T-cell (primary cell): ENCODE measurements around the gene RUNX1. TPM values are rescaled to one million over a fixed set of nuclear protein-coding genes. Genes with fewer than 3 reads are reported as not detected.
A peak's percentile ranks its signal among the peaks of the same experiment; 100 is the strongest.

Experiments
- ATAC-seq, 4 experiments: fragments of 200-7000 bp in 3 of 4; fragments of 150-1000 bp in 1 of 4; cut with Tn5 transposase; replicated peaks in 1 of 4; 1 replicate in 3 of 4; 2 replicates in 1 of 4; pipeline ENCODE4 v1.10.0; 2021; ENCODE audit warnings: moderate library complexity in 3 of 4, mild to moderate bottlenecking in 2 of 4, moderate number of reproducible peaks in 1 of 4
- CTCF ChIA-PET, 2 donors: fragments of 300-600 bp; sonication (Branson Sonifier 250); formaldehyde crosslinking; loops; one replicate each; lab custom pipeline; 2022; ENCODE audit warnings: antibody characterized with exemption in 2 of 2; lab: Charles Lee
- POLR2A ChIA-PET, 2 donors: fragments of 300-600 bp; sonication (Branson Sonifier 250); formaldehyde crosslinking; loops; one replicate each; lab custom pipeline; 2022; ENCODE audit warnings: antibody characterized with exemption in 2 of 2; lab: Charles Lee
- DNase-seq, 35 experiments: peaks; one replicate each; pipeline versions ENCODE4 v3.0.0 to v3.0.0-alpha.2; 2013 to 2023
- H3K27ac ChIP-seq: one replicate; pipeline ENCODE4 v1.5.1; 2013; ENCODE audit warnings: low read length
- H3K27me3 ChIP-seq, 2 experiments: replicated peaks in 1 of 2; 1 replicate in 1 of 2; 2 replicates in 1 of 2; pipeline versions ENCODE4 v1.6.1 to v1.7.0; 2013; ENCODE audit warnings: low read length in 1 of 2, mixed read lengths in 1 of 2; ENCODE audit not compliant: control insufficient read depth in 2 of 2, insufficient read depth in 2 of 2; ENCODE audit errors: extremely low read depth in 1 of 2
- H3K36me3 ChIP-seq, 2 donors: 1 replicate in 1 of 2; 2 replicates in 1 of 2; pipeline versions ENCODE4 v1.6.1 to v1.7.0; 2013; ENCODE audit warnings: low read length in 1 of 2; ENCODE audit not compliant: control insufficient read depth in 2 of 2, insufficient read depth in 1 of 2; ENCODE audit errors: extremely low read depth in 1 of 2
- H3K4me1 ChIP-seq, 2 experiments: 1 replicate in 1 of 2; 2 replicates in 1 of 2; pipeline versions ENCODE4 v1.6.1 to v1.7.0; 2013; ENCODE audit warnings: low read length in 2 of 2, mixed read lengths in 1 of 2; ENCODE audit not compliant: insufficient read depth in 2 of 2, control insufficient read depth in 1 of 2; ENCODE audit errors: extremely low read depth in 1 of 2
- H3K4me3 ChIP-seq, 2 donors: 1 replicate in 1 of 2; 2 replicates in 1 of 2; pipeline versions ENCODE4 v1.5.1 to v1.7.0; 2013; ENCODE audit warnings: mild to moderate bottlenecking in 2 of 2, low read length in 1 of 2, moderate library complexity in 1 of 2; ENCODE audit not compliant: control insufficient read depth in 1 of 2; ENCODE audit errors: extremely low read depth in 1 of 2
- H3K9me3 ChIP-seq: 2 replicates; pipeline ENCODE4 v1.7.0; 2013
- H3K27ac Mint-ChIP-seq, 2 donors: one replicate each; pipeline ENCODE4 v1.8.0; 2020 to 2021; ENCODE audit warnings: mild to moderate bottlenecking in 2 of 2, mixed read lengths in 2 of 2
- H3K27me3 Mint-ChIP-seq, 2 donors: one replicate each; pipeline ENCODE4 v1.8.0; 2021 to 2022; ENCODE audit warnings: mixed read lengths in 2 of 2
- H3K36me3 Mint-ChIP-seq: one replicate; pipeline ENCODE4 v1.8.0; 2021; ENCODE audit warnings: mixed read lengths
- H3K4me1 Mint-ChIP-seq, 3 donors: one replicate each; pipeline ENCODE4 v1.8.0; 2020 to 2022; ENCODE audit warnings: mixed read lengths in 3 of 3, mild to moderate bottlenecking in 1 of 3
- H3K4me3 Mint-ChIP-seq, 3 donors: one replicate each; pipeline ENCODE4 v1.8.0; 2020 to 2022; ENCODE audit warnings: mild to moderate bottlenecking in 3 of 3, mixed read lengths in 3 of 3, moderate library complexity in 3 of 3
- H3K9me3 Mint-ChIP-seq, 3 donors: one replicate each; pipeline ENCODE4 v1.8.0; 2020 to 2022; ENCODE audit warnings: mixed read lengths in 3 of 3
- WGBS: methylation state at CpG from one replicate; pipeline ENCODE4 v1.1.5; 2013; ENCODE audit warnings: missing lambda C conversion rate; ENCODE audit not compliant: insufficient coverage; 5-methylcytosine and 5-hydroxymethylcytosine counted together
- total RNA-seq, 35 experiments: library from RNA in 6 of 35; stranded (reverse) in 6 of 35; fragments of 120-200 nt in 1 of 35; gene quantifications; one replicate each; pipeline versions ENCODE4 v1.2.1 to v1.2.4 and lab custom pipeline; 2013 to 2026

RUNX1 gene
- total RNA-seq, 5 donors from 2014 or later (not counting 1 experiment from before 2014, with no cell fraction given), result 87.0 to 117 (median 104) TPM

DNA sequence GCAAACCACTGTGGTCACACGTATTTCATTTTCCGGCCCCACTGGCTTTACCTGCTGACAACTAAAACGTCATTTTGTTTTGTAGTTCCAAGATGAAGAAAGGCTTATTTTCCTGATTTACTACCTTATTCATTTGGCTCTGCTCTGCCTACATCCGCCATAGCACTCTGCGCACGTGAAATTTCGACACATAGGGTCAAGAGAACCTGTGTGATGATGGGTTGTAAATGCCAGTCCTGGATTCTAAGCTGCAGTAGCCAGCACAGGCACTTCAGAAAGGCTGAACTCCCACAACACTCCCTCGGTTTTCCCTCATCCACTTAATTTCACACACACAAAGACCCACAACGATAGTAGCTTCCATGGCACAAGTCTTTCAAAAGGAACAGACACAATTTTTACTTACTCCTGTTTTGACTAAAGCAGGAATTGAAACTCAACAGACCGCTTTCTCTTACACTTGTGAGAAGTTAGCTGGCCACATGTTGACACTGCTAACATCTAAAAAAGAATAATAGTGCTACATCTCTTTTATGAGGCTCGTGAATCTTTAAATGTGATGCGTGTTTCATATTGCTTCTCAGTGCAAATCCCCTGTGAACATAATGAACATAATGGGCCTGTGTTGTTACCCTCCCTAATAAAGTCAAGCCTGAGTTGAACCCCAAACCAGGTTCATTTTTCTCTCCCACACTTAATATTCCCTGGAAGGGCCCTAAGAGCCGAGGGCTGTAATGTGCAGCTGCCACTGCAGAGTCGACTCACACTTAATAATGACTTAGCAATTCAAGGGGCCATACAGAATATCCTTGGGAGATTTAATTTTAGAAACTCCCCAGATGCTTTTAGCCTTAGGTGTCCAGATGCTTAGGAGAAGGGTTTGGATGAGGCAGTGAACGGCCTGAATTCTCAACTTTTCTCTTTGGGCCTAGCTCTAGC, 1.5 kb upstream of the RUNX1 start:
- Histone ChIP-seq H3K9me3 (no peaks in the 10 kb centered on the region), H3K27ac (peak overlapping the region; percentile 86), H3K36me3 (no peaks in the 10 kb centered on the region), H3K4me3 (no peak overlapping the region), H3K27me3 (no peaks in the 10 kb centered on the region), H3K4me1 (peaks cover 28 to 52% of the 10 kb centered on the region in 2 experiments)
- ATAC-seq (no peak), DNase-seq (peak in 1 of 35 experiments; percentile 34)
- Mint-ChIP-seq H3K27ac (peak overlapping the region; percentile 97 to 98), H3K4me3 (peak overlapping the region; percentile 47 to 99 (median 88)), H3K36me3 (peaks cover 5% of the 10 kb centered on the region), H3K9me3 (no peaks in the 10 kb centered on the region), H3K27me3 (no peaks in the 10 kb centered on the region), H3K4me1 (peaks cover 59 to 65% (median 63%) of the 10 kb centered on the region in 3 donors)
- WGBS, result no CpG with 5 or more reads among the region's 15 CpGs
- ChIA-PET CTCF (interaction anchor here (0.9 to 1.9 kb wide), 15 partner anchors 9 to 350 kb away, joined by 3 to 8 read pairs (median 4); no protein-coding TSS in a partner anchor), POLR2A (interaction anchor here in 1 of 2 donors (0.6 kb wide), 1 partner anchor 1022 kb away, joined by 3 read pairs; no protein-coding TSS in a partner anchor)

GRCh38 chr21:35048183-35048601, 910 bp downstream of the RUNX1 start:
- ATAC-seq (peak in 3 of 4 experiments; percentile 6 to 10 (median 9)), DNase-seq (peak in 8 of 35 experiments; percentile 20 to 58 (median 36))
- peaks cover 80 to 84% (median 81%) of the 10 kb centered on the region in 3 donors for H3K4me1 Mint-ChIP-seq
- H3K27me3 Mint-ChIP-seq, result no peaks in the 10 kb centered on the region
- Histone ChIP-seq H3K9me3 (no peaks in the 10 kb centered on the region), H3K4me1 (peaks cover 49 to 71% of the 10 kb centered on the region in 2 experiments), H3K4me3 (peak overlapping the region; percentile 86 to 91), H3K27ac (peak overlapping the region; percentile 86), H3K27me3 (no peaks in the 10 kb centered on the region), H3K36me3 (peaks cover 0 to 2% of the 10 kb centered on the region in 2 donors)
- ChIA-PET POLR2A (interaction anchor here in 1 of 2 donors (0.5 to 2.4 kb wide), 8 partner anchors 17 to 1686 kb away, joined by 3 to 9 read pairs (median 5); no protein-coding TSS in a partner anchor), CTCF (interaction anchor here (0.6 to 1.9 kb wide), 7 partner anchors 19 to 389 kb away, joined by 3 to 9 read pairs (median 4); no protein-coding TSS in a partner anchor)
- H3K27ac Mint-ChIP-seq, result peak overlapping the region; percentile 97 to 98
- H3K9me3 Mint-ChIP-seq, result no peaks in the 10 kb centered on the region
- peak overlapping the region; percentile 88 to 99 (median 97) for H3K4me3 Mint-ChIP-seq
- peaks cover 22% of the 10 kb centered on the region for H3K36me3 Mint-ChIP-seq
- 4% methylated on average over 5 of the region's 6 CpGs for WGBS

GRCh38 chr21:35046880-35047229, 2.2 kb downstream of the RUNX1 start:
- H3K27me3 Mint-ChIP-seq, result no peaks in the 10 kb centered on the region
- Histone ChIP-seq H3K27ac (peak overlapping the region; percentile 86), H3K36me3 (peaks cover 0 to 2% of the 10 kb centered on the region in 2 donors), H3K4me3 (peak overlapping the region; percentile 86 to 91), H3K9me3 (no peaks in the 10 kb centered on the region), H3K4me1 (peaks cover 58 to 72% of the 10 kb centered on the region in 2 experiments), H3K27me3 (no peaks in the 10 kb centered on the region)
- WGBS, result 0% methylated on average over 7 of the region's 8 CpGs
- ATAC-seq (no peak), DNase-seq (no peak)
- H3K36me3 Mint-ChIP-seq, result peaks cover 32% of the 10 kb centered on the region
- ChIA-PET POLR2A (interaction anchor here (0.6 to 2.4 kb wide), 11 partner anchors 8 to 791 kb away, joined by 3 to 7 read pairs (median 3); no protein-coding TSS in a partner anchor), CTCF (interaction anchor here (0.6 to 1.8 kb wide), 10 partner anchors 18 to 151 kb away, joined by 3 to 9 read pairs (median 4); no protein-coding TSS in a partner anchor)
- H3K9me3 Mint-ChIP-seq, result no peaks in the 10 kb centered on the region
- peak overlapping the region; percentile 88 to 99 (median 97) for H3K4me3 Mint-ChIP-seq
- H3K27ac Mint-ChIP-seq, result peak overlapping the region; percentile 97 to 98
- H3K4me1 Mint-ChIP-seq, result peaks cover 80 to 88% (median 82%) of the 10 kb centered on the region in 3 donors

GRCh38 chr21:35046263-35046624, 2.9 kb downstream of the RUNX1 start:
- POLR2A ChIA-PET, result interaction anchor here in 1 of 2 donors (0.6 to 2.4 kb wide), 5 partner anchors 15 to 1287 kb away, joined by 3 to 7 read pairs (median 3); no protein-coding TSS in a partner anchor
- Mint-ChIP-seq H3K4me1 (peaks cover 80 to 91% (median 82%) of the 10 kb centered on the region in 3 donors), H3K27me3 (no peaks in the 10 kb centered on the region), H3K27ac (peak overlapping the region; percentile 97 to 98), H3K36me3 (peaks cover 32% of the 10 kb centered on the region), H3K4me3 (peak overlapping the region; percentile 88 to 99 (median 97)), H3K9me3 (no peaks in the 10 kb centered on the region)
- H3K27ac ChIP-seq, result peak overlapping the region; percentile 86
- no peaks in the 10 kb centered on the region for H3K27me3 ChIP-seq
- CTCF ChIA-PET, result interaction anchor here in 1 of 2 donors (0.8 to 1.6 kb wide), 4 partner anchors 26 to 113 kb away, joined by 3 to 7 read pairs (median 4); no protein-coding TSS in a partner anchor
- no peak for ATAC-seq
- H3K36me3 ChIP-seq, result peaks cover 0 to 2% of the 10 kb centered on the region in 2 donors
- H3K4me3 ChIP-seq, result peak overlapping the region; percentile 86 to 91
- H3K4me1 ChIP-seq, result peaks cover 60 to 70% of the 10 kb centered on the region in 2 experiments
- 12% methylated on average over 6 of the region's 6 CpGs for WGBS
- peak in 1 of 35 experiments; percentile 31 for DNase-seq
- no peaks in the 10 kb centered on the region for H3K9me3 ChIP-seq

DNA sequence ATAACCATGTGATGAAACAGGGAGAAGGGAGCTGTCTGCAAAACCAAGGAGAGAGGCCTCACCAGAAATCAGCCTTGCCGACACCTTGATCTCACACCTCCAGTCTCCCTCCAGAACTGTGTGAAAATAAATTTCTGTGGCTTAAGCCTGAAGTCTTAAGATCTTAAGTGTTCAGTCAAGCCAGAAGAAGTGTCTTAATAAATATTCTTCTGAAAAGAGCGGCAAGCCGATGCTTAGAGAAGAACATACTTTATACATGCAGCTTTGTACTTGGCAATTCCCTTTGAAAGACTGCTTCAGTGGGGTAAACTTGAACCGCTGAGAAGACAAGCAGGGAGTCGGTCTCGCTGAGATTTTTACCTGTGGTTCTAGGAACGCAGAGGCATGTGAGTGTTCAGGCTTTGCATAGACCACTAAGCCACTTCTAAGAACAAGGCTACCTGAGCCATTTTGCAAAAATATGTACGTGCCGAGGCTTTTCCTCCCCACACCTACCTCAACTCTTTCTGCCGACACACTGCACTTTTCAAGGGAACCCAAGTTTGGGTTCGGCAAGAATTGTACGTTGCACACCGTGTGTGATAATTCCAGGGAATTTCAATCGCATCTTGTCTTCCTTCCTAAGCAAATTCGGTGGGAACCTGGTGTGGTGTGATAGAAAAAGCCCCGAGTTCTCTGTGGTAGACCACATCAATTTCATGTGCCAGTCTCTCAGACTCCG, 3.4 kb downstream of the RUNX1 start:
- Histone ChIP-seq H3K4me1 (peaks cover 61 to 70% of the 10 kb centered on the region in 2 experiments), H3K9me3 (no peaks in the 10 kb centered on the region), H3K27ac (peak overlapping the region; percentile 86), H3K4me3 (peak overlapping the region; percentile 86 to 91), H3K27me3 (no peaks in the 10 kb centered on the region), H3K36me3 (peaks cover 0 to 5% of the 10 kb centered on the region in 2 donors)
- CTCF ChIA-PET, result interaction anchor here in 1 of 2 donors (0.8 to 1.1 kb wide), 2 partner anchors 71 to 99 kb away, joined by 3 to 4 read pairs; no protein-coding TSS in a partner anchor
- Mint-ChIP-seq H3K27ac (peak overlapping the region; percentile 97 to 98), H3K9me3 (no peaks in the 10 kb centered on the region), H3K36me3 (peaks cover 36% of the 10 kb centered on the region), H3K4me1 (peaks cover 80 to 91% (median 82%) of the 10 kb centered on the region in 3 donors), H3K4me3 (peak overlapping the region; percentile 88 to 99 (median 97)), H3K27me3 (no peaks in the 10 kb centered on the region)
- POLR2A ChIA-PET, result interaction anchor here in 1 of 2 donors (0.6 to 1.2 kb wide), 2 partner anchors 20 to 1288 kb away, joined by 3 to 4 read pairs; no protein-coding TSS in a partner anchor
- peak in 32 of 35 experiments; percentile 34 to 86 (median 60) for DNase-seq
- peak; percentile 43 to 66 (median 51) for ATAC-seq
- WGBS, result 2% methylated on average over 8 of the region's 17 CpGs
